GM23248 (cell line): ENCODE results near the gene KCNS1. TPM values are rescaled to one million over a fixed set of nuclear protein-coding genes. Genes with fewer than 3 reads are reported as not detected.

Experiments
- DNase-seq: peaks from one replicate; pipeline ENCODE4 v3.0.0-alpha.2; 2015
- H2AFZ ChIP-seq: fragments of 200-600 bp; sonication (generic); 2 replicates; pipeline ENCODE4 v1.6.1; 2016; ENCODE audit warnings: antibody characterized with exemption
- H3F3A ChIP-seq: fragments of 200-600 bp; sonication (generic); 2 replicates; pipeline ENCODE4 v1.6.1; 2016; ENCODE audit warnings: mild to moderate bottlenecking, antibody characterized with exemption, mixed run types; ENCODE audit not compliant: insufficient read depth
- H3K27ac ChIP-seq: fragments of 200-600 bp; sonication (generic); 2 replicates; pipeline ENCODE4 v1.5.1; 2016; ENCODE audit warnings: mild to moderate bottlenecking
- H3K27me3 ChIP-seq: fragments of 200-600 bp; sonication (generic); replicated peaks from 2 replicates; pipeline ENCODE4 v1.6.1; 2016; ENCODE audit warnings: mild to moderate bottlenecking; ENCODE audit not compliant: insufficient read depth
- H3K36me3 ChIP-seq: fragments of 200-600 bp; sonication (generic); 2 replicates; pipeline ENCODE4 v1.6.1; 2016; ENCODE audit warnings: low read depth, mild to moderate bottlenecking
- H3K4me1 ChIP-seq: fragments of 200-600 bp; sonication (generic); 2 replicates; pipeline ENCODE4 v1.6.1; 2016; ENCODE audit warnings: mild to moderate bottlenecking; ENCODE audit not compliant: insufficient read depth
- H3K4me2 ChIP-seq: fragments of 200-600 bp; sonication (generic); one replicate; pipeline ENCODE4 v1.6.1; 2016; ENCODE audit warnings: mild to moderate bottlenecking; ENCODE audit not compliant: unreplicated experiment
- H3K4me3 ChIP-seq: fragments of 200-600 bp; sonication (generic); 2 replicates; pipeline ENCODE4 v1.5.1; 2016; ENCODE audit warnings: mild to moderate bottlenecking
- H3K79me2 ChIP-seq: fragments of 200-600 bp; sonication (generic); 2 replicates; pipeline ENCODE4 v1.6.1; 2016; ENCODE audit warnings: mild to moderate bottlenecking; ENCODE audit not compliant: insufficient read depth
- H3K9ac ChIP-seq: fragments of 200-600 bp; sonication (generic); 2 replicates; pipeline ENCODE4 v1.6.1; 2016; ENCODE audit warnings: mild to moderate bottlenecking
- H3K9me2 ChIP-seq: fragments of 200-600 bp; sonication (generic); 2 replicates; pipeline ENCODE4 v1.6.1; 2016; ENCODE audit warnings: mixed run types, mild to moderate bottlenecking, moderate library complexity; ENCODE audit not compliant: insufficient read depth
- H3K9me3 ChIP-seq: fragments of 200-600 bp; sonication (generic); one replicate; pipeline ENCODE4 v1.6.1; 2017; ENCODE audit warnings: low read depth
- H4K20me1 ChIP-seq: fragments of 200-600 bp; sonication (generic); 2 replicates; pipeline ENCODE4 v1.6.0; 2016; ENCODE audit not compliant: insufficient read depth
- EZH2 ChIP-seq: fragments of 200-600 bp; sonication (generic); IDR thresholded peaks from 2 replicates; pipeline ENCODE4 v1.6.1; 2018; ENCODE audit warnings: antibody characterized with exemption, mild to moderate bottlenecking; ENCODE audit not compliant: insufficient read depth, poor library complexity, severe bottlenecking
- EZH2phosphoT487 ChIP-seq: fragments of 200-600 bp; sonication (generic); IDR thresholded peaks from 2 replicates; pipeline ENCODE4 v1.6.1; 2018; ENCODE audit warnings: antibody characterized with exemption, moderate library complexity, mild to moderate bottlenecking, low read depth; ENCODE audit not compliant: insufficient read depth
- WGBS, 2 experiments: methylation state at CpG; one replicate each; pipeline ENCODE4 v1.1.6; 2015 to 2017; ENCODE audit warnings: low lambda C conversion rate in 2 of 2, low coverage in 1 of 2; ENCODE audit errors: missing lambda C conversion rate in 2 of 2; 5-methylcytosine and 5-hydroxymethylcytosine counted together
- in situ Hi-C: fragments of 300-500 bp; cut with MboI; formaldehyde crosslinking; loops from 2 replicates; pipeline ENCODE4 v1.15.0; 2020
- polyA plus RNA-seq: library from polyadenylated mRNA; unstranded; fragments of >200 nt; fragmentation: Nextera tagmentation; extraction: Ambion mirVana; gene quantifications from 2 replicates; pipeline ENCODE4 v1.2.1, GENCODE V29; 2016
- total RNA-seq: library from RNA; depleted of rRNA; stranded (reverse); fragments of >200 nt; shearing (Covaris generic); gene quantifications from 2 replicates; pipeline ENCODE4 v1.2.3, GENCODE V29; 2014

Gene KCNS1
- total and polyA plus RNA-seq, 2 experiments from 2014 or later, result 0.11 to 0.55 TPM

GRCh38 chr20:45053430-45054351, 47.2 kb downstream of the KCNS1 start:
- in situ Hi-C loops, result no loop called here
- Histone ChIP-seq H3K9me2 (no peaks in the 10 kb centered on the region), H2AFZ (0 out of 2 replicates have a peak overlapping the region, but pooled peaks have one; percentile 31), H4K20me1 (no peaks in the 10 kb centered on the region), H3K79me2 (peaks cover 27% of the 10 kb centered on the region), H3K27me3 (no peaks in the 10 kb centered on the region), H3K36me3 (no peaks in the 10 kb centered on the region), H3K9me3 (no peaks in the 10 kb centered on the region), H3K4me3 (0 out of 2 replicates have a peak overlapping the region, but pooled peaks have one; percentile 5), H3K27ac (peak overlapping the region; percentile 71), H3K9ac (peak overlapping the region; percentile 46), H3F3A (peaks cover 27% of the 10 kb centered on the region), H3K4me2 (peak overlapping the region; percentile 43), H3K4me1 (peaks cover 23% of the 10 kb centered on the region)
- TF ChIP-seq EZH2phosphoT487, result no peak
- WGBS, 2 experiments, result 84 to 86% methylated on average over 8 of the region's 8 CpGs
- DNase-seq, result no peak

- H3K4me1 ChIP-seq, result peaks cover 27% of the 10 kb centered on the region
- no peaks in the 10 kb centered on the region for H3K27me3 ChIP-seq
- H2AFZ ChIP-seq, result 0 out of 2 replicates have a peak overlapping the region, but pooled peaks have one; percentile 31
- peaks cover 24% of the 10 kb centered on the region for H3F3A ChIP-seq
- peak; percentile 68 for DNase-seq
- WGBS, 2 experiments, result 67 to 74% methylated on average over 7 of the region's 7 CpGs
- TF ChIP-seq EZH2phosphoT487 (no peak), EZH2 (no peak)
- H3K9me2 ChIP-seq, result no peaks in the 10 kb centered on the region
- 0 out of 2 replicates have a peak overlapping the region, but pooled peaks have one; percentile 5 for H3K4me3 ChIP-seq
- H3K79me2 ChIP-seq, result peaks cover 27% of the 10 kb centered on the region
- peak overlapping the region; percentile 71 for H3K27ac ChIP-seq
- in situ Hi-C loops, result no loop called here
- H3K9ac ChIP-seq, result peak overlapping the region; percentile 46
- H3K4me2 ChIP-seq, result peak overlapping the region; percentile 43
- H3K9me3 ChIP-seq, result no peaks in the 10 kb centered on the region
- no peaks in the 10 kb centered on the region for H3K36me3 ChIP-seq
- H4K20me1 ChIP-seq, result no peaks in the 10 kb centered on the region
These were observed 48.1 kb downstream of the KCNS1 start for GRCh38 chr20:45052698-45053429.

GRCh38 chr20:45051204-45052060, 49.5 kb downstream of the KCNS1 start:
- peaks cover 35% of the 10 kb centered on the region for H3K4me1 ChIP-seq
- H3K27ac ChIP-seq, result no peak overlapping the region
- H4K20me1 ChIP-seq, result no peaks in the 10 kb centered on the region
- H2AFZ ChIP-seq, result no peak overlapping the region
- no peak overlapping the region for H3K4me2 ChIP-seq
- WGBS, 2 experiments, result 98% methylated on average over 3 of the region's 3 CpGs
- no peaks in the 10 kb centered on the region for H3K36me3 ChIP-seq
- peaks cover 34% of the 10 kb centered on the region for H3K79me2 ChIP-seq
- in situ Hi-C loops, result no loop called here
- H3K9me3 ChIP-seq, result no peaks in the 10 kb centered on the region
- H3K9ac ChIP-seq, result no peak overlapping the region
- no peaks in the 10 kb centered on the region for H3K27me3 ChIP-seq
- TF ChIP-seq EZH2 (no peak), EZH2phosphoT487 (no peak)
- no peaks in the 10 kb centered on the region for H3K9me2 ChIP-seq
- no peak overlapping the region for H3K4me3 ChIP-seq
- DNase-seq, result no peak
- peaks cover 24% of the 10 kb centered on the region for H3F3A ChIP-seq
